OCI-LY3 (cell line): ENCODE measurements around the gene HMGN1.

Experiments
- H2AFZ ChIP-seq: fragments of 200-600, 300-600 bp; shearing (Covaris generic); 2 replicates; pipeline ENCODE4 v1.6.0; 2014; ENCODE audit warnings: antibody characterized with exemption, low read depth, low read length
- H3K27ac ChIP-seq: fragments of 200-600, 300-600 bp; sonication (generic); 2 replicates; pipeline ENCODE4 v1.5.1; 2014; ENCODE audit warnings: mild to moderate bottlenecking, low read length, moderate library complexity, mixed read lengths
- H3K27me3 ChIP-seq: fragments of 200-600, 300-600 bp; sonication (generic); 2 replicates; pipeline ENCODE4 v1.6.1; 2014; ENCODE audit warnings: low read depth, low read length, mixed read lengths
- H3K36me3 ChIP-seq: fragments of 200-600, 300-600 bp; sonication (generic); replicated peaks from 2 replicates; pipeline ENCODE3; 2014; ENCODE audit warnings: low read depth, low read length, mixed read lengths
- H3K4me1 ChIP-seq: fragments of 300-600, 200-600 bp; sonication (generic); 2 replicates; pipeline ENCODE4 v1.6.1; 2014; ENCODE audit warnings: low read length, mixed read lengths
- H3K4me2 ChIP-seq: fragments of 200-600, 300-600 bp; sonication (generic); 2 replicates; pipeline ENCODE4 v1.6.1; 2014; ENCODE audit warnings: low read length, mixed read lengths
- H3K4me3 ChIP-seq: fragments of 300-600, 200-600 bp; sonication (generic); 2 replicates; pipeline ENCODE4 v1.5.1; 2014; ENCODE audit warnings: antibody characterized with exemption, mild to moderate bottlenecking, low read length, moderate library complexity
- H3K79me2 ChIP-seq: fragments of 300-600, 200-600 bp; shearing (Covaris generic); 2 replicates; pipeline ENCODE4 v1.6.1; 2014; ENCODE audit warnings: mild to moderate bottlenecking, low read length, mixed read lengths
- H3K9ac ChIP-seq: fragments of 300-600, 200-600 bp; shearing (Covaris generic); 2 replicates; pipeline ENCODE4 v1.6.0; 2014; ENCODE audit warnings: mild to moderate bottlenecking, low read length, moderate library complexity
- H3K9me3 ChIP-seq: fragments of 200-600, 300-600 bp; shearing (Covaris generic); 2 replicates; pipeline ENCODE4 v1.6.1; 2014; ENCODE audit warnings: low read length, mixed read lengths; ENCODE audit not compliant: insufficient read depth
- H4K20me1 ChIP-seq: fragments of 200-600, 300-600 bp; sonication (generic); 2 replicates; pipeline ENCODE4 v1.6.1; 2016; ENCODE audit warnings: low read length, mixed read lengths; ENCODE audit not compliant: insufficient read depth
- CTCF ChIP-seq: fragments of 200-600, 300-600 bp; sonication (generic); IDR thresholded peaks from 2 replicates; pipeline ENCODE4 v1.5.1; 2014; ENCODE audit warnings: antibody characterized with exemption, low read length, low read depth
- EZH2phosphoT487 ChIP-seq: fragments of 200-600 bp; shearing (Covaris generic); IDR thresholded peaks from 2 replicates; pipeline ENCODE4 v1.6.1; 2018; ENCODE audit warnings: antibody characterized with exemption, mixed run types, low read depth

The HMGN1 gene

GRCh38 chr21:39348355-39349210 lies at the start of gene HMGN1:
Gene HMGN1 (minus strand): TSS chr21:39349088. CDS start chr21:39348917, 171 bp downstream.
- peak within 1 kb of the TSS; percentile 95; the same call in 1 of the 2 replicates for H2AFZ ChIP-seq
- peak within 1 kb of the TSS; percentile 93 for H3K4me2 ChIP-seq
- H3K27me3 ChIP-seq, result no peaks in the 10 kb centered on the region
- H3K9me3 ChIP-seq, result no peaks in the 10 kb centered on the region
- peak within 1 kb of the TSS; percentile 92 for H3K4me3 ChIP-seq
- H3K4me1 ChIP-seq, result peaks cover 21% of the 10 kb centered on the region
- H3K9ac ChIP-seq, result peak within 1 kb of the TSS; percentile 83
- H3K36me3 ChIP-seq, result peaks cover 35% of the 10 kb centered on the region
- peaks cover 42% of the 10 kb centered on the region for H3K79me2 ChIP-seq
- TF ChIP-seq CTCF, result no peak
- no peak for TF ChIP-seq EZH2phosphoT487
- H3K27ac ChIP-seq, result peak within 1 kb of the TSS; percentile 83
- H4K20me1 ChIP-seq, result peaks cover 22% of the 10 kb centered on the region

GRCh38 chr21:39397646-39398385 lies 48.9 kb upstream of the HMGN1 start:
- Histone ChIP-seq H2AFZ (no peak overlapping the region), H3K4me1 (no peaks in the 10 kb centered on the region), H3K27ac (no peak overlapping the region), H3K79me2 (no peaks in the 10 kb centered on the region), H3K4me2 (no peak overlapping the region), H3K9me3 (no peaks in the 10 kb centered on the region), H3K4me3 (no peak overlapping the region), H3K9ac (no peak overlapping the region), H3K36me3 (peaks cover 11% of the 10 kb centered on the region), H4K20me1 (no peaks in the 10 kb centered on the region), H3K27me3 (no peaks in the 10 kb centered on the region)
- no peak for TF ChIP-seq EZH2phosphoT487
- no peak for TF ChIP-seq CTCF

GRCh38 chr21:39392981-39393380 lies 44.1 kb upstream of the HMGN1 start:
- H3K9me3 ChIP-seq, result no peaks in the 10 kb centered on the region
- TF ChIP-seq EZH2phosphoT487 (no peak), CTCF (no peak)
- H3K9ac ChIP-seq, result no peak overlapping the region
- H3K79me2 ChIP-seq, result peaks cover 15% of the 10 kb centered on the region
- H3K4me1 ChIP-seq, result peaks cover 6% of the 10 kb centered on the region; the same call in 1 of the 2 replicates
- no peak overlapping the region for H2AFZ ChIP-seq
- no peak overlapping the region for H3K4me2 ChIP-seq
- no peaks in the 10 kb centered on the region for H3K27me3 ChIP-seq
- no peak overlapping the region for H3K27ac ChIP-seq
- 0 out of 2 replicates have a peak, but pooled peaks cover 3% of the 10 kb centered on the region for H4K20me1 ChIP-seq
- H3K4me3 ChIP-seq, result no peak overlapping the region
- H3K36me3 ChIP-seq, result peaks cover 17% of the 10 kb centered on the region

GRCh38 chr21:39390212-39390765 lies 41.4 kb upstream of the HMGN1 start:
- peaks cover 22% of the 10 kb centered on the region for H3K79me2 ChIP-seq
- peaks cover 17% of the 10 kb centered on the region for H3K36me3 ChIP-seq

More at GRCh38 chr21:39390212-39390765, 41.4 kb upstream of the HMGN1 start:
- Histone ChIP-seq H2AFZ (no peak overlapping the region), H3K27ac (no peak overlapping the region), H3K4me3 (no peak overlapping the region), H4K20me1 (0 out of 2 replicates have a peak, but pooled peaks cover 3% of the 10 kb centered on the region), H3K4me1 (peaks cover 9% of the 10 kb centered on the region; the same call in 1 of the 2 replicates), H3K4me2 (no peak overlapping the region), H3K9ac (no peak overlapping the region), H3K9me3 (no peaks in the 10 kb centered on the region), H3K27me3 (no peaks in the 10 kb centered on the region)
- TF ChIP-seq CTCF (no peak), EZH2phosphoT487 (no peak)
